ENCODE data around the gene RANBP9. TPM values are rescaled to one million over a fixed set of nuclear protein-coding genes. Genes with fewer than 3 reads are reported as not detected.

RANBP9 gene
- total RNA-seq, 6 experiments from 2014 or later: 37.7 to 42.3 (median 40.8) TPM

GRCh38 chr6:13683038-13683437 is 28.6 kb downstream of the RANBP9 start:
- no peak overlapping the region for H3K4me3 Mint-ChIP-seq
- H3K4me1 Mint-ChIP-seq (ENCODE audit: low read depth): peaks cover 23% of the 10 kb centered on the region
- H3K27me3 Mint-ChIP-seq (ENCODE audit: insufficient read depth): no peaks in the 10 kb centered on the region
- no peak for DNase-seq
- H3K27ac Mint-ChIP-seq: peak overlapping the region; percentile 7; the same call in 1 of the 2 replicates
- H3K36me3 Mint-ChIP-seq (ENCODE audit: low read depth): peaks cover 16% of the 10 kb centered on the region
- TF ChIP-seq, protein P1, sequence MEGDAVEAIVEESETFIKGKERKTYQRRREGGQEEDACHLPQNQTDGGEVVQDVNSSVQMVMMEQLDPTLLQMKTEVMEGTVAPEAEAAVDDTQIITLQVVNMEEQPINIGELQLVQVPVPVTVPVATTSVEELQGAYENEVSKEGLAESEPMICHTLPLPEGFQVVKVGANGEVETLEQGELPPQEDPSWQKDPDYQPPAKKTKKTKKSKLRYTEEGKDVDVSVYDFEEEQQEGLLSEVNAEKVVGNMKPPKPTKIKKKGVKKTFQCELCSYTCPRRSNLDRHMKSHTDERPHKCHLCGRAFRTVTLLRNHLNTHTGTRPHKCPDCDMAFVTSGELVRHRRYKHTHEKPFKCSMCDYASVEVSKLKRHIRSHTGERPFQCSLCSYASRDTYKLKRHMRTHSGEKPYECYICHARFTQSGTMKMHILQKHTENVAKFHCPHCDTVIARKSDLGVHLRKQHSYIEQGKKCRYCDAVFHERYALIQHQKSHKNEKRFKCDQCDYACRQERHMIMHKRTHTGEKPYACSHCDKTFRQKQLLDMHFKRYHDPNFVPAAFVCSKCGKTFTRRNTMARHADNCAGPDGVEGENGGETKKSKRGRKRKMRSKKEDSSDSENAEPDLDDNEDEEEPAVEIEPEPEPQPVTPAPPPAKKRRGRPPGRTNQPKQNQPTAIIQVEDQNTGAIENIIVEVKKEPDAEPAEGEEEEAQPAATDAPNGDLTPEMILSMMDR (IDR thresholded peaks at IDR 0.05): no peak
- peaks cover 7% of the 10 kb centered on the region; the same call in 1 of the 2 replicates for H3K9me3 Mint-ChIP-seq

GRCh38 chr6:13682346-13682745 is 29.3 kb downstream of the RANBP9 start:
- Mint-ChIP-seq H3K4me1 (ENCODE audit: low read depth) (peaks cover 16% of the 10 kb centered on the region), H3K9me3 (peaks cover 7% of the 10 kb centered on the region), H3K4me3 (no peak overlapping the region), H3K27me3 (ENCODE audit: insufficient read depth) (no peaks in the 10 kb centered on the region), H3K36me3 (ENCODE audit: low read depth) (peaks cover 10% of the 10 kb centered on the region), H3K27ac (no peak overlapping the region)
- DNase-seq: no peak
- TF ChIP-seq, protein P1 (IDR thresholded peaks at IDR 0.05): no peak

DNA sequence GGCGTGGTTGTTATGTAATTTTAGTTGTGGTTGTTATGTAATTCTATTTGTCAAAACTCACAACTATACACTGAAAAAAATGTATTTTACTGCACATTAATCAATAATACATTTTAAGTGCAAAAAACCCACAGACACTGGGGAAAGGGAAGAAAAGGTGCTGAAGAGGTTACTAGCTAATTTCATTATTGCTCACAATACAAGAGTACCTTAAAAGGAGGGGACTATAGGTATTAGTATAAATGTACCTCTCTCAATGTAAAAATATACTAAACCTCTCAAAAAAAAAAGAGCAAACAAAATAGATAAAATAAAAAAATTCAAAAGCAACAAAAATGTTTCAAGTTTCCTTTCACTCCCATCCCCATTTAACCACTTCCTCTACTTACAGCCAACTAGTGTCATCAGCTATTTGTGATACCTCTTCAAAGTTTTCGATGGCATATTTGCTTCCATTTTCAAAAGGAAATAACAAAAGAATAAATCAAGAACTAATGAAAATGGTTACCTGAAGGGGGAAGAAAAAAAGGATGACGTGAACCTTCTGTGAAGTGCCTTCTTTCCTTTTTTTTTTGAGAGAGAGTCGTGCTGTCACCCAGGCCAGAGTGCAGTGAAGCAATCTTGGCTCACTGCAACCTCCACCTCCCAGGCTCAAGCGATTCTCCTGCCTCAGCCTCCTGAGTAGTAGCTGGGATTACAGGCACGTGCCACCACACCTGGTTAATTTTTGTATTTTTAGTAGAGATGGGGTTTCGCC is 30.2 kb downstream of the RANBP9 start:
- no peaks in the 10 kb centered on the region for H3K27me3 Mint-ChIP-seq (ENCODE audit: insufficient read depth)
- TF ChIP-seq, protein P1 (IDR thresholded peaks at IDR 0.05): no peak

GRCh38 chr6:13680448-13680968 is 31.1 kb downstream of the RANBP9 start:
- H3K4me1 Mint-ChIP-seq (ENCODE audit: low read depth): peaks cover 25% of the 10 kb centered on the region
- no peak overlapping the region for H3K27ac Mint-ChIP-seq
- TF ChIP-seq, protein P1 (IDR thresholded peaks at IDR 0.05): no peak
- DNase-seq: no peak
- peaks cover 14% of the 10 kb centered on the region for H3K9me3 Mint-ChIP-seq
- no peak overlapping the region for H3K4me3 Mint-ChIP-seq
- H3K36me3 Mint-ChIP-seq (ENCODE audit: low read depth): peaks cover 17% of the 10 kb centered on the region
- H3K27me3 Mint-ChIP-seq (ENCODE audit: insufficient read depth): no peaks in the 10 kb centered on the region

More for the DNA sequence above, 30.2 kb downstream of the RANBP9 start:
- H3K4me1 Mint-ChIP-seq (ENCODE audit: low read depth): peaks cover 20% of the 10 kb centered on the region
- H3K4me3 Mint-ChIP-seq: no peak overlapping the region
- peaks cover 15% of the 10 kb centered on the region for H3K36me3 Mint-ChIP-seq (ENCODE audit: low read depth)
- H3K9me3 Mint-ChIP-seq: peaks cover 14% of the 10 kb centered on the region
- no peak overlapping the region for H3K27ac Mint-ChIP-seq
- DNase-seq: no peak

DNA sequence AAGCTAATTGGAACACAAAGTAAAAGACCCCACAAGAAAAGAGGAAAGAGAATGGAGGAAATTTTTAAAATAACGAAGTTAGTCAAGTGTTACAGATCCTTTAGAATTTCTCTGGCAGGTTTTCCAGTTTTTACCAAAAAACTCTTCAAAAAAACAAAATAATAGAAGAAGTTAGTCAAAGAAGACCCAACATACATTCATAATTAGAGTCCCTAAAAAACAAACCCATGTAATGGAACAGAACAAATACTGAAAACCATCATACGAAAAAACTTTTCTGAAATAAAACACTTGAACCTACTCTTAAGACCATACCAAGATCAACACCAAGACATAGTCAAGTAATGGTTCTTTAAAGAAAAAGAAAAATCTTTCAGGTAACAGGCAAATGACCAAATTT is 31.6 kb downstream of the RANBP9 start:
- H3K4me3 Mint-ChIP-seq: no peak overlapping the region
- TF ChIP-seq, protein P1 (IDR thresholded peaks at IDR 0.05): no peak
- no peaks in the 10 kb centered on the region for H3K27me3 Mint-ChIP-seq (ENCODE audit: insufficient read depth)
- peaks cover 17% of the 10 kb centered on the region for H3K36me3 Mint-ChIP-seq (ENCODE audit: low read depth)
- peaks cover 14% of the 10 kb centered on the region for H3K9me3 Mint-ChIP-seq
- peaks cover 26% of the 10 kb centered on the region for H3K4me1 Mint-ChIP-seq (ENCODE audit: low read depth)
- H3K27ac Mint-ChIP-seq: no peak overlapping the region
- no peak for DNase-seq
